GM23338 (cell line): ENCODE data around the gene SCGN.

Source experiments
- EZH2phosphoT487 ChIP-seq: fragments of 200-600 bp; sonication (generic); IDR thresholded peaks from one replicate; pipeline ENCODE4 v1.8.1; 2018; ENCODE audit warnings: antibody characterized with exemption; ENCODE audit not compliant: unreplicated experiment
- STAT1 ChIP-seq: IDR thresholded peaks from one replicate; pipeline ENCODE4 v1.6.1; 2016; ENCODE audit warnings: antibody characterized with exemption; ENCODE audit not compliant: unreplicated experiment

DNA sequence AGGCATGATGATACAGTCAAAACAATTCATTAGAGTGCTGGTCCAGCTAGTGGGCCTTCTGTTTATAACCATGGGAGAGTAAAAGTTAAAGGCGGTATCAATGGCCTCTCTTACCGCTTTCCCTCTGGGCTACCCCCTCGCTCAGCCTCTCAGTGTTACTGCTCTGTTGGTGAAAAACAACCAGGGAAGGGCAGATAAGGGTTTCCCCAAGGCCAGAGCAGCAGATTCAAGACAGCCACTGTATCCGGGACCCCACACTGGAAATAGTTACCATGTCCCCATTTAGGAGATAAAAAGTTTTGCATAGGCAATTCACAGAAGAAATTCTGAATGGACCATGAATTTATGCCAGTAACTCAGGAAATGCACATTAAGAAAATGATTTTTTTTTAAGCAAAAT, 13.4 kb downstream of the SCGN start:
- TF ChIP-seq STAT1 (no peak), EZH2phosphoT487 (no peak)
